Neural cell (in vitro differentiated cells): Measurements from ENCODE around the gene LIG3.
"Not testable (repeated sequence)": the region's sequence is repeated elsewhere in the genome, so short reads cannot be mapped to it uniquely, and the experiment has no call there.

Experiments
- CTCF ChIP-seq: fragments of 450-650 bp; IDR thresholded peaks from 2 replicates; pipeline ENCODE4 v1.5.1; 2014; ENCODE audit warnings: antibody characterized with exemption, mild to moderate bottlenecking, moderate library complexity; ENCODE audit not compliant: poor library complexity, severe bottlenecking
- EZH2 ChIP-seq: fragments of 200-600, 300-800 bp; shearing (Covaris generic), sonication (generic); IDR thresholded peaks from 2 replicates; pipeline ENCODE4 v1.6.1; 2014; ENCODE audit warnings: antibody characterized with exemption, low read length, borderline replicate concordance, mild to moderate bottlenecking; ENCODE audit not compliant: insufficient read depth, poor library complexity, severe bottlenecking
- RAD21 ChIP-seq: fragments of 450-650 bp; conservative IDR thresholded peaks from 2 replicates; pipeline ENCODE4 v1.6.1; 2014; ENCODE audit warnings: antibody characterized with exemption, mild to moderate bottlenecking, moderate library complexity
- SMC3 ChIP-seq: fragments of 450-650 bp; conservative IDR thresholded peaks from 2 replicates; pipeline ENCODE4 v1.6.1; 2014; ENCODE audit warnings: antibody characterized with exemption, mild to moderate bottlenecking, moderate library complexity; ENCODE audit not compliant: poor library complexity
- TAF1 ChIP-seq: IDR thresholded peaks from 2 replicates; pipeline ENCODE4 v1.6.1; 2012; ENCODE audit warnings: low read depth
- TF ChIP-seq, protein P1 (sequence below): IDR thresholded peaks from 2 replicates; pipeline ENCODE4 v1.6.1; 2012; ENCODE audit warnings: borderline replicate concordance

DNA sequence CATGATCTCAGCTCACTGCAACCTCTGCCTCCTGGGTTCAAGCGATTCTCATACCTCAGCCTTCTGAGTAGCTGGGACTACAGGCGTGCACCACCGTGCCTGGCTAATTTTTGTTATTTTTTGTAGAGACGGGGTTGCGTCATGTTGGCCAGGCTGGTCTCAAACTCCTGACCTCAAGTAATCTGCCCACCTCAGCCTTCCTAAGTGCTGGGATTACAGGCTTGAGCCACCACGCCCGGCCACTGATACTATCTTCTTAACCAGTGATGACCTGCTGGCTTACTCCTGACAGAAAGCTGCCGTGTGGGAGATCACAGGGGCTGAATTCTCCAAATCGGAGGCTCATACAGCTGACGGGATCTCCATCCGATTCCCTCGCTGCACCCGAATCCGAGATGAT is 20.7 kb downstream of the LIG3 start:
- not testable (repeated sequence) for TF ChIP-seq CTCF, SMC3, EZH2, RAD21, TAF1
- TF ChIP-seq, protein P1, sequence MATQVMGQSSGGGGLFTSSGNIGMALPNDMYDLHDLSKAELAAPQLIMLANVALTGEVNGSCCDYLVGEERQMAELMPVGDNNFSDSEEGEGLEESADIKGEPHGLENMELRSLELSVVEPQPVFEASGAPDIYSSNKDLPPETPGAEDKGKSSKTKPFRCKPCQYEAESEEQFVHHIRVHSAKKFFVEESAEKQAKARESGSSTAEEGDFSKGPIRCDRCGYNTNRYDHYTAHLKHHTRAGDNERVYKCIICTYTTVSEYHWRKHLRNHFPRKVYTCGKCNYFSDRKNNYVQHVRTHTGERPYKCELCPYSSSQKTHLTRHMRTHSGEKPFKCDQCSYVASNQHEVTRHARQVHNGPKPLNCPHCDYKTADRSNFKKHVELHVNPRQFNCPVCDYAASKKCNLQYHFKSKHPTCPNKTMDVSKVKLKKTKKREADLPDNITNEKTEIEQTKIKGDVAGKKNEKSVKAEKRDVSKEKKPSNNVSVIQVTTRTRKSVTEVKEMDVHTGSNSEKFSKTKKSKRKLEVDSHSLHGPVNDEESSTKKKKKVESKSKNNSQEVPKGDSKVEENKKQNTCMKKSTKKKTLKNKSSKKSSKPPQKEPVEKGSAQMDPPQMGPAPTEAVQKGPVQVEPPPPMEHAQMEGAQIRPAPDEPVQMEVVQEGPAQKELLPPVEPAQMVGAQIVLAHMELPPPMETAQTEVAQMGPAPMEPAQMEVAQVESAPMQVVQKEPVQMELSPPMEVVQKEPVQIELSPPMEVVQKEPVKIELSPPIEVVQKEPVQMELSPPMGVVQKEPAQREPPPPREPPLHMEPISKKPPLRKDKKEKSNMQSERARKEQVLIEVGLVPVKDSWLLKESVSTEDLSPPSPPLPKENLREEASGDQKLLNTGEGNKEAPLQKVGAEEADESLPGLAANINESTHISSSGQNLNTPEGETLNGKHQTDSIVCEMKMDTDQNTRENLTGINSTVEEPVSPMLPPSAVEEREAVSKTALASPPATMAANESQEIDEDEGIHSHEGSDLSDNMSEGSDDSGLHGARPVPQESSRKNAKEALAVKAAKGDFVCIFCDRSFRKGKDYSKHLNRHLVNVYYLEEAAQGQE = not testable (repeated sequence)
